HG03060 (cell line): ENCODE data around the gene RSPO1.

Experiments used
- ATAC-seq: cut with Tn5 transposase; IDR thresholded peaks from one replicate; pipeline ENCODE4 v1.9.1; 2021; ENCODE audit warnings: low read depth, moderate number of reproducible peaks; ENCODE audit not compliant: unreplicated experiment

RSPO1 gene

DNA sequence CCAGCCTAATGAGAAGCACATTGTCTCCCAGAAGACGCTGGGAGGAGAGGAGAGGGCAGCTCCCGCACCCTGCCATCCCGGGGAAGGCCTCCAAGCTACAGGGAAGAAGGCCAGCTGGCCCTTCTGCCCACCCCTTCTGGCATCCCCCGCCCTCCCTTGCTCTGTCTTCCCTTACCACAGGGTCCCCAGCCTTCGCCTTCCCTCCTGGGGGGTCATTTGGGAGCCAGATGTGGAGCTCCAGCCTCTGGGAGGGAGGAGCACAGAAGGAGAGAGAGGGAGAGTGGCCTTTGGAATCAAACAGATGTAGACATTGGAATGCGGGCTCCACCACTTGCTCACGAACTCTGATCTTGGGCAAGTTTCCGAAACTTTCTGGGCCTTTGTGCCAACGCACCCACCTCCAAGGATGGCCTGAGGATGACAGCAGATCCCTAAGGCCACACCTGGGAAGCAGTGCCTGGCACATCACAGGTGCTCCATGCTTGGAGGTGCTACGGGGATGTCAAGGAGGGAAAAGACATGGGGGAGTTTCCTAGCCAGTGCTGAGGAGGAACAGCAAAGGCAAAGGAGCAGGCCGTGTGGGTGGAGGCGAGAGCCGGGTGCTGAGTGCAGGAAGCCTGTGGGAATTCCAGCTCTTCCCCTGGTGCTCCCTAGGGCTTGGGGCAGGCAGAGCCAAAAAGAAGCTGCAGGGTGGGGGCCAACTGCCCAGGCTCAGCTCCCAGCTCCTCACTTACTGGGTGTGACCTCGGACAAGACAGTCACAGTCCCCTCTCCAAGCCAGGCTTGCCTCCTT, 23.1 kb upstream of the RSPO1 start:
- no peak for ATAC-seq

DNA sequence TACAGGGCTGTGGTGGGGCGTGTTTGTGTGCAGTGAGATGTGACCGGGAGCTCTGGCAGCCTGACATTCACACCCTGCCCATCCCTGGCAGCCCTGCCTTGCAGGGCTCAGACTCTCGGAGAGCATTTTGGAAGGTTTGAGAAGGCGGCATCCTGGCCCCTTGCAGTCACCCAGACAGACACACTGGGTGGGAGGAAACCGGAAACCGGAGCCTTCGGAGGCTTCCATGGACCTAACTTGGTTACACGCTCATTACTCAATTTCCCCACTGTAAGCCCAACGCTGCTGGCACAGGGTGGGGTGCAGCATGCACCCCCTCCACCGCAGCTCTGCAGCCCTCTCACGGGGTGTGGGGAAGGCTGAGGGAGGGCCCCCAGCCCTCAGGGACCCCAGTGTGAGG, 22.2 kb upstream of the RSPO1 start:
- ATAC-seq = no peak

DNA sequence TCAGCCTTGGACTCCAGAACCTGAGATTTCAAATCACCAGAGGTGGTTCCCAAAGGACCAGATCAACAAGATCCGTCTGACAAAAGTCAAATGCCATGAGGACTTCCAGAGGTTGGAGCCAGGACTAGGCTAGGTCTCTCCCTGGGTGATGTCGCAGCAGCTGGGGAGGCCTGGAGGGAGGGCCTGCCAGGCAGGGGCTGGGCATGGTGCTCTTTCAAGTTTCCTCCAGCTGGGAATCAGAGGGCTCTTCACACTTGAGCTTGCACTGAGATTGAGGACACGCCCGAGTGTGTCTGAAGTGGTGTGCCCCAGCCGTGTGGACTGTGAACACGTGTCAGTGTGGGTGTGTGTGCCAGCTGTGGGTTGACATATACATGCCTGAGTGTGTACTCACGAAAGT, 21.3 kb upstream of the RSPO1 start:
- ATAC-seq = no peak

DNA sequence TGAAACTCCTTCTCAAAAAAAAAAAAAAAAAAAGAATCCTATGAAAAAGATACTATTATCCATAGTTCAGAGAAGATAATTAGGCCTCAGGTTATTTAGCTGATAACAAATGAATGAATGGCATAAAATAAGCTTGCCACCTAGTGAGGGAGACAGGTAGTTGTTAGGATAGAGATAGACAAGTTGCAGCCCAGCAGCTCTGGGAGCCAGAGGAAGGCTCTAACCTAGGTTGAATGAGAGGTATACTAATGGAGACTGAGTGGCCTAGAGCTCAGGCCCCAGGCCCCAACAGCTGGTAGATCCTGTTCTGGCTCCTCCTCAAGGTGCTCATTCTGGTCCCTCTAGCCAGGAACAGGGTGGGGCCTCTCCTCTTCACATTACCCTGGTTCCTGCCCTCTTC, 20.6 kb upstream of the RSPO1 start:
- no peak for ATAC-seq

DNA sequence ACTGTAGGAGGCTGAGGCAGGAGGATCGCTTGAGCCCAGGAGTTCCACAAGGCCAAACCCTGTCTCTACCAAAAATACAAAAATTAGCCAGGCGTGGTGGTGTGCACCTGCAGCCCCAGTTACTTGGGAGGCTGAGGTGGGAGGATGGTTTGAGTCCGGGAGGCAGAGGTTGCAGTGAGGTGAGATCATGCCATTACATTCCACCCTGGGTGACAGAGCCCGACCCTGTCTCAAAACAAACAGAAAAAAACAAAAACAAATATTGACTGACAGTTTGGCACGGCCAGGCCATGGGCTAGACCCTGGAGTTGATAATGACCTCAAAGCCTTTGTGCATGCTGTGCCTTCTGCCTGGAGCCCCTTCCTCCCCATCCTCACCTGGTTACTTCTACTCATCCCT, 19.2 kb upstream of the RSPO1 start:
- ATAC-seq = no peak

DNA sequence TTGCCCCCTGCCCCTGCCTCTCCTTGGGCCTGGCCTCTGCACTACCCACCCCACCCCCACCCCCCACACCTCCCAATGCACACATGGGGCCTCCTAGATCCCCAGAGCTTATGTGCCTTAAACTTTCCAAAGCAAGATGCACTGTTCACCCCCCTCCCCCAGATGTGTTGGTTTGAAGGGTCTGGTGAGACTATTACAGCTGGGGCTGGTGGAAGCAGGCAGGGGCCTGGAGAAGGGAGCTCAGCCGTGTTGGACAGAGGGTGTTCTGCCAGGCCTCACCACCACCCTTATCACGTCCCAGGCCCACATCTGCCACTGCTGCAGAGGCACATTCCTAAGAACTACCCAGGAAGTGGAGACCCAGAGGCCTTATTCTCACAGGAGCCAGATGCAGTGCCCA, 18.3 kb upstream of the RSPO1 start:
- ATAC-seq = no peak

DNA sequence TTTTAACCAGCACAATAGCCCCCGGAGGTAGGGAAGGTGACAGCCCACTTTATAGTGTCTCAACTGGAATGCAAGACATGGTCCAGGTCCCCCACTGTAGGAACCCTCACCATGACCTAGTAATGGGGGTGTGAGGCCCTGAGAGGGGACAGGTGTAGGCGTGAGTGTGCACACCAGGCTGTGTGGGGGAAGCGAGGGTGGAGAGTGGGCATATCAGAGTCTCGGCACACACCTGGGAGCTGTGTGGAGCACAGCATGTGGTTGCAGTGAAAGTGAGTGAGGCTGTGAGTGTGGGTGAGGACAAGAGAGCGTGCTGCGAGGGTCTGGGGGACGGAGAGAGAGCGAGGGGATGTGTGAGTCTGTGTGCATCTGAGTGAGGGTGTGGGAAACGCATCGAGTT, 17.1 kb upstream of the RSPO1 start:
- ATAC-seq = no peak

DNA sequence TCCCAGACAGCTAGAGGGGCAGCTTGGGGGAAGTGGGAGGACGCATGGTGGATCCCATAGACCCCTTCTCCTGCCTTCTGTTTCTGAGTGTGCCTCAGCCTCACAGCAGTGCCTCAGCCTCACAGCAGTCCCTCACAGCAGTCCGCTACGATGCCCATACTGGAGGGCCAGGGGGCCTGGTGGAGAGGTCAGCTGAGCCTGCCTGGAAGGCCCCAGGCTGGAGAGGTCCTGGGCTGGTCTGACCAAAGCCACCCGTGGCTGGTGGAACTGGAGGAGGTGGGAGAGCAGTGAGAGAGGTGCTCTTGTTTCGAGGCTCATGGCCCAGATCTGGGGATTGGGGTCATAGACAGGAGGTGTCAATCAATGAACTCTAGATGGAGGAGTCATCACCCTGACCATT, 16.0 kb upstream of the RSPO1 start:
- ATAC-seq = no peak

DNA sequence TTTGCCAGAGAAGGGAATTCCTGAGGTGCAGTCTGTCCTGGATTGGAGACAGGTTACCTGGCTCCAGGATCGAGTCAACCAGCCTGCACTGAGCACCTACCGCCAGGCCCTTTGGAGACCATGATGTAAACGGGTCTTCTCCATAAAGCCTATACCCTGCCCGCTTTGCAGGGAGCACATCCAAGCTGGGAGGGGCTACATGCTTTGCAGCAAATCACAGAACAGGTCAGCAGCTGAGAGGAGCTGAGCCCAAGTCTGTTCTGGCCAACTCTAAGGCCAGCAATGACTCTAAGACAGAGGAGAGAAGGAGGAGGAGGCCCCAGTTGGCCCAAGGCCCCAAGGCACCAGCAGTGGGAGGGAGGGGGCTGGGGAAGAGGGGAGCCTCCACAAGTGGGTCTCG, 15.5 kb upstream of the RSPO1 start:
- no peak for ATAC-seq

DNA sequence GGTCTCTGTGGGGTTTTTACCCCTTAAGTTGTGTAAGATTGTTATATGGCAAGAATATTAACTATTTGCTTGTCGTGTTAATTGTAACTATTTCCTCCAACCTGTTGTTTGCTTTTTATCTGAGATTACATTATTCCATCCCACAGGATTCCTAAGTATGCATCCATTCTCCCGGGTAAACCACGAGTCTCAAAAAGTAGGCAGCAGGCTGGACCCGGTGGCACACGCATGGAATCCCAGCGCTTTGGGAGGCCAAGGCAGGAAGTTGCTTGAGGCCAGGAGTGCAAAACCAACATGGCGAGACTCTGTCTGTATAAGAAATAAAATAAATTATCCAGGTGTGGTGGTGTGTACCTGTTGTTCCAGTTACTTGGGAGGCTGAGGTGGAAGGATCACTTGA, 12.6 kb upstream of the RSPO1 start:
- ATAC-seq = no peak

DNA sequence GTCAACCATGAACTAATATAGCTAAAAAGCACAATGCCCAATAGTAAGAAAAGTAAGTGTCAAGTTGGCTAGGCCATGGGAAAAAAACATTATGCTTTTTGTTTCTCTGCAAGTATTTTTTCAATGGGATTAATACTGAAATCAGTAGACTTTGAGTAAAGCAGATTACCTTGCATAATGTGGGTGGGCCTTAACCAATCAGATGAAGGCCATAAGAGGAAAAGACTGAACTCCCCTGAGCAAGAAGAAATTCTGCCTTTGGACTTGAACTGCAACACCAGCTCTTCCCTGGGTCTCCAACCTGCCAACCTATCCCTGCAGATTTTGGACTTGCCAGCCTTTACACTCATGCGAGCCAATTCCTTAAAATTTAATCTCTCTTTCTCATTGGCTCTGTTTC, 6.4 kb upstream of the RSPO1 start:
- no peak for ATAC-seq

DNA sequence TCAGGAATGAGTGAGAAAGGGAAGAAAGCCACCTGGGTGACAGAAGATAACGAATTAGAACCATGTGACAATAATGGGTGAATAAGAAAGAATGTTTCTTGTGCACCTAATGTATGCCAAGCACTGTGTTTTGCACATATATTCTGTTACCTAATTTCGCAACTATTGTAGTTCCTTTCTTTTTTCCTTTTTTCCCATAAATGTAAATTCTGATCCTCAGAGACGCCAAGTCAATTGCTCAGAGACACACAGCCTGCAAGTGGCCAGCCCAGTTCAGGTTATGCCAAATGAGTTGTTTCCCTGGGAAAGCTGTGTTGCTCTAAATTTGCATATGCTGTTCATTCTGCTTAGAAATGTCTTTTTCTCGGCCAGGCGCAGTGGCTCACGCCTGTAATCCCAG, 1.7 kb upstream of the RSPO1 start:
- ATAC-seq = no peak

DNA sequence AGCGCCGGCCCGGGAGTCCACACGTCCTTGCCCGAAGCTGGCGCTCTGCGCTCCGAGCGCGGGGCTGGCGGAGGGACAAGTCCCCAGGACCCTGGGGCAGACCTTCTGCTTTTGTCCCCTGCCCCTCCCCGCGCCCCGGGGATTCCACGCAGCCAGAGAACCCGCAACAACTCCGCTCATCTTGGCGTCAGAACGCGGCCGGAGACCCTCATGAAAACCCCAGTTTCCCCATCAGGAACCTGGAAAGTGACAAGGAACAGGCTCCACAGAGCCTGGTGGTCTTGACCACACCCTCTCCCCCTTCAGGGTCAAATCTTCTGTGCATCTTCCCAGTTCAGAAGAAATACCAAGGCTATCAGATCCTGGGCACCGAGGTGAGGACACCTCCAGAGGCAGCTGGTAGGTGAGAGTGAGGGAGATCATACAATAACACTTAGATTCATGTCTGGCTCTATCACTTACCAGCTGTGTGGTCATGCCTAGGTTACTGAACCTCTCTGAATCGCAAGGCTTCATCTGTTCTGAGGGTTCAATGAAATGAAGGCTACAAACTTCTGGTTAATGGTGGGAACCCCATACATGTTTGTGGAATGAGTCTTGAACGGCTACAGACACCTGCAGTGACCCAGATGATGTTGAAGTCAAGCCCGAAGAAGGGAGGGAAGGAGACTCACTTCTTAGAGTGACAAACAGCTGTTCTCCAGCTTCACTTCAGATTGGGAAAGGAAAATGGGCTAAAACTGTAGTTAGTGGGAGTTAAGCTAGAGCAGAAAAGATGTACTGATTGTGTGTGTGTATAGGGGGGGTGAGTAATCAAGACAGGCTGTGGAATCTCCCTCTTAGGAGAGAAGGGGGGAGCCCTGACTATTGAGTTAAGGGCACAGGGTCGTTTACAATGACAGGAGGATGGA, 555 bp upstream of the RSPO1 start:
- no peak for ATAC-seq

DNA sequence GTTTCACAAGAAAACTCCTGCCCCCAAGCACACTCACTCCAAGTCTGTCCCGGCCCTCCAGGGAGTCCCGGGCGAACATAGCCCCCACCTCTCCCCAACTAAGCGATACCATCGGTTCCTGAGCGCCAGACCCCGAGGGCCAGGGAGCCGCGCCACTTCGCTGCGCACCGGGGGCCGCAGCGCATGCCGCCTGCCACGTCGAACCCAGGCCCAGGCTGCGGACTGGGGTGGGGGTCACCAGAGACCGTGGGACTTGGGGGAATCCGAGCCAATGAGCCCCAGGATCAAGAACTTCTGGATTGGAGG, 801 bp downstream of the RSPO1 start:
- ATAC-seq = no peak

DNA sequence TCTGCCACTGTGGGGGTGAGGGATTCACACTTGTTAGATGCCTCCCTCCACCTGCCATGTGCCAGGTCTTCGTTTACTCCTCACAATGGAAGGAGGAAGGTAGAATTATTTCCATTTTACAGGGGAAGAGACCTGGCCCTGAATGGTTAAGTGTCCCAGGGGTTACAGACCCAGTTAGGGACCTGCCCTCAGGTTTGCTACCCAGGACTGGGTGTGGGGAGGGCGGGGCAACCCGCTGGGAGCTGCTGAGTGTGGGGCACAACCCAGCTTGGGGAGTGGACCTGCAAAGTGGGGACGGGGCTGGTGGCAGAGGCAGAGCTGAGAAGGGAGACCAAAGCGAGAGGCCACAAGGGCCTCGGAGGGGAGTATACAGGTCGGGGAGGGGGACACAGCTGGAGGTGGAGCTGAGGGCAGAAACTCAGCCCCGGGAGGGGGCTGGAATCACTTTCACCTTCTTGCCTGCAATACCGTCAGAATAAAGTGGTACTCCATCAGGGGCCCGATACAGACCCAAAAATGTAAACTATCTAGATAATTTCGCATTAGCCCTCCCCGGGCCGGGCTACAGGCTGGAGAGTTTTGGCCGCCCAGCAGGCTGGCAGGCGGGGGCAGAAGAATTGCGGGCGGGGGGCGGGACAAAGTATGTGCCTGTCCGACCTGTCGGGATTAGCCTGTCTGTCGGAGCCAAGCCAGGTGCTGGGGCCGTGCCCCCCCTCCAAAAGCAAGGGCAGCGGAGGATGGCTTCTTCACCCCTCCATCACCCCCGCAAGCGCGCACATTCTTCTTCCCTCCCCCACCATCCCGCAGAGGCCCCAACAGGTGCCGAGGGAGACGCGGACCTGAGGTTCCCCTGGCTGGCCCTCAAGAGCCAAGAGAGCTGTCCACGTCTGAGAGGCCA, 1.4 kb downstream of the RSPO1 start:
- ATAC-seq = no peak

DNA sequence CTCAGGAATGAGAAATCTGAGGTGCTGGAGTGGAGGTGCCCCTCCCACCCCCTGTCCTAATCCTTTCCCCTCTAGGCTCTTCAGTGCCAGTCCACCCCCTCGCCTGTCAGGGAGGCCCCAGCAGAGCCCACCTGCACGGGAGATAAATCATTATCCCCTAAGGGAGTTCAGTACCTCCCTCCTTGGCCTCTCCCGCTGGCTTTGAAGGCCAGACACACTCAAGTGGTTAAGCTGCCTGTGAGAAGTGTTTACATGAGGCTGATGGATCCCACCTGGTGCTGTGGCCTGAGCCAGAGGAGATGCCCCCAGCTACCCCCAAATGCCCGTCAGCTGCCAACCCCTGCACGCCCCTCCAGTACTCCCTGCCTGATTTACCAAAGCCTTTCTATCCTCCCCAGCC, 3.7 kb downstream of the RSPO1 start:
- ATAC-seq = no peak

DNA sequence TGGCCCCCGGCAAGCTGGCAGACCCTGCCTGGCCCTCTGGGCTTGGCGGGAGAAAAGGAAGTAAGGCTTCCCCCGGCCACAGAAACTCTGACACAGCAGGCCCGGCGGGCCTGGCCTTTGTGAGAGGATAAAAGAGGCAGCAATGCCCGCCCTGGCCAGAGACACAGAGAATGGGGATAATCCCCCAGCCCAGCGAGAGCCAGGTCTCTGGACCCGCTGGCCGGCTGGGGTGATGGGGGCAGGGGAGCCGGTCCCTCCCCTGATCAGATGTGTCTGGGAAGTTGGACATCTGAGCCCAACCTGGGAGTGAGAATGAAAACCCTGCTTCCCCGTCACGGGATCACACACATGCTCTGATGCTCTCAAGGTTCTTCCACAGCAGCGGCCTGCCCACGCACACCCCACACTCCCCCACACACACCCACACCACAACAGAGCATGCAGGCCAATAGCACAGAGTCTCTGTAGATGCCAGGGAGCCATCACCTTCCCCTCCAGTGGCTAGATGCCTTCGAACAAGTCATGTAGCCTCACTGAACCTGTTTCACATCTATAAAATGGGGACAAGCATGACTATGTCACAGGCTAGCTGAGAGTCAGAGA, 4.2 kb downstream of the RSPO1 start:
- ATAC-seq = no peak

DNA sequence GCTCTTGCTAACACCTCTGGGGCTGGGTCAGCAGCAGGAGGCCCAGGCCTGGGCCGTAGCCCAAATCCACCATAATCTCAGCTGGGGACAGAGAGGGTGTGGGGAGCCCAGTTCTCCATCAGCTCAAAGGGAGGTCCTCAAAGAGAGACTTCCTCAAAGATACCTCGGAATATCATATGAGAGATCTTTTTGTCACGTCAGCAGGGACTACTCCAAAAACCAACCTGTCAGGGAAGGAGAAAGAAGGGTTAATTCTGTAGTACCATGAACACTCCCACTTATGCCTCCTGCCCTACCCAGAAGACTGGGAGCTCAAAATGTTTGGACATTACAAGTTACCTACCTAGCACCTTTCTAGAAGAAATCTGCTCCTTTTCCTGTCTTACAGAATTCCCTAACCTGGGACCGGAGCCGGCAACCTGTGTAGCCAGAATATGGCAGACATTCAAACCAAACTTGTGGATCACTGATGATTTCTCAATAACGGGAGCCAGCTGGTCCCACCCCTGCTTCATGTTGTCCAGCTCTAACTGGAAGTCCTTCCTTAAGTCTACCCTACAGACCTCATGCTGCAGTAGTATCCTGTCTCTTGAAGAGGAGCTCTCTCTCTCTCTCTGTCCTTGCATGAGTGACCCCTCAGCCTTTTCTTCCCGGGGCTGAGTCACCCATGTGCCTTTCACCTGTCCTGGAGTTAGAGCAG, 4.8 kb downstream of the RSPO1 start:
- ATAC-seq = no peak

DNA sequence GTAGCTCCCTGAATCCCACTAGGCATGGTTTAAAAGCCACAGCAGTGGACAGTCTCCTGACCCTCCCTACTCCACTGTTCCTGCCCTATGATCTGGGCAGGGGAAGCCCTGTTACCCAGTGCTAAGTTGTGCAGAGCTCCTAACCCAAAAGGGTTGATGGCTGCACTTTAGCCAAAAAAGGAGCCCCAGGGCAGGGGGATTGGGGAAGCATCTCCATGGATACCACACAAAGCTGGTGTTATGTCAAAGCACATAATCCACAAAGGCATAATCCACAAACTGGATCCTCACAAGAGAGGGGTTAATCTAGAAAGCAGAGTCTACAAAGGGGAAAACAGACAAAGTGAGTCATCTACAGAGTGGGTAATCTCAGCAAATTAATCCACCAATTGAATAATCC, 5.7 kb downstream of the RSPO1 start:
- ATAC-seq = no peak

DNA sequence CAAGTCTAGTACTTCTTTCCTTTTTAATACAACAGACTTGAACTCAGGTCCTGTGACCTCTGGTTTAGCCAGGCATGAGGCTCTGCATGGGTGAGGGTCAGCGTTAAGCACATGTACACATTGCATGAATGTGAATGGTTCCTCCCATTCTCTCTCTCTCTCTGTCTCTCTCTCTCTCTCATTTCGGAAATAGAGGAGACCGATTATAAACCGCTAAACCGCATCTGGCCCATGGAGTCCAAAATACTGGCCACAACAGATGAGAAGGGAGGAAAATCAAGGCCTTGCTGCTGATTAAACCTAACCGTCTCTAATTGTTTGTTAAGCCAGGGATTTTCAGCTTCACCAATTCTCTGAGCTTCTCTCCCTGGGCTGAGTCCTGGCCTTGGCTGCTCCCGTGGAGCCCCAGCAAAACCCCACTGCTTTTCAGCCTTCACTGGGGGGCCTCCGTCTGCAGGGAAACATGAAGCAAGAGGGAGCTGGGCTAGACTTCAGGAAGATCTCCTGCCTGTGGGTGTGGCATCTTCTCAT, 6.6 kb downstream of the RSPO1 start:
- ATAC-seq = no peak
